D721Med (cell line): ENCODE results near the gene ZNF530.
A peak's percentile ranks its signal among the peaks of the same experiment; 100 is the strongest.

ENCODE experiments used
- DNase-seq: peaks from one replicate; pipeline ENCODE4 v3.0.0; 2011; ENCODE audit warnings: low spot score; ENCODE audit not compliant: insufficient read length
- FAIRE-seq: peaks from 2 replicates; lab custom pipeline; 2011; peaks lifted over from hg19 to GRCh38; lab: Jason Lieb, UNC
- CTCF ChIP-seq: IDR thresholded peaks from 2 replicates; pipeline ENCODE4 v1.5.1; 2012; ENCODE audit warnings: mild to moderate bottlenecking, control low read depth; ENCODE audit not compliant: insufficient read depth; ENCODE audit errors: missing control alignments

The ZNF530 gene

GRCh38 chr19:57642396-57643046 is 42.8 kb downstream of the ZNF530 start:
- FAIRE-seq, result no peak
- no peak for TF ChIP-seq CTCF
- DNase-seq, result no peak

GRCh38 chr19:57643734-57644133 is 44.0 kb downstream of the ZNF530 start:
- FAIRE-seq (no peak), DNase-seq (no peak)
- no peak for TF ChIP-seq CTCF

- DNase-seq (no peak), FAIRE-seq (no peak)
- TF ChIP-seq CTCF, result no peak
These were observed 48.8 kb downstream of the ZNF530 start for GRCh38 chr19:57648331-57649003.

GRCh38 chr19:57651654-57651996 is 51.9 kb downstream of the ZNF530 start:
- no peak for FAIRE-seq
- no peak for DNase-seq
- TF ChIP-seq CTCF, result peak; percentile 10

- FAIRE-seq (no peak), DNase-seq (no peak)
- TF ChIP-seq CTCF, result no peak
These were observed 54.0 kb downstream of the ZNF530 start for GRCh38 chr19:57653689-57654088.

GRCh38 chr19:57655443-57655842 is 55.8 kb downstream of the ZNF530 start:
- no peak for DNase-seq

More at GRCh38 chr19:57655443-57655842, 55.8 kb downstream of the ZNF530 start:
- FAIRE-seq, result no peak
- TF ChIP-seq CTCF, result no peak
